SK-N-DZ (cell line): ENCODE data around the gene LTBP2.

ENCODE experiments used
- DNase-seq: peaks from one replicate; pipeline ENCODE4 v3.0.0-alpha.2; 2015; ENCODE audit warnings: low spot score

Gene LTBP2

GRCh38 chr14:74531006-74531405 lies 81.0 kb downstream of the LTBP2 start:
- DNase-seq: no peak

DNA sequence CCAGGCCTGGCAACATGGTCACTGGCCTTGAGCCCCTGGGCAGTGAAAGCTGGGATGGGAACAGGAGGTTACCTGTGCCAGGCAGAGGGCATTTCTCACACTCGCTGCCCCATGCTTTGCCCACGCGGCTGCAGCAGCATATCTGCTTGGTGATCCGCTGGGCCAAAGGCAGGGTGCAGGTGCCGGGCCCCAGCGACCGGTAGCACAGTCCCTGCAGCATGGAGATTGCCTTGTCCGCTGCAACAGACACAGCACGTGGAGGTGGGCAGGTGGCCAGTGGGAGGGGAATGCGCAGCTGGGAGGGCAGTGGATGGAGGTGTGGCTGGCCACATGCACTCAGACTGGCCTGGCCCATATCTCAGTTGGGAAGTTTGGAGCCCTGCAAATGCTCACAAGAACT lies 83.2 kb downstream of the LTBP2 start:
- DNase-seq: no peak

- no peak for DNase-seq
These were observed 83.6 kb downstream of the LTBP2 start for GRCh38 chr14:74528406-74528805.

- no peak for DNase-seq
These were observed 84.2 kb downstream of the LTBP2 start for GRCh38 chr14:74527736-74528280.

GRCh38 chr14:74526854-74527585 lies 85.0 kb downstream of the LTBP2 start:
- no peak for DNase-seq

DNA sequence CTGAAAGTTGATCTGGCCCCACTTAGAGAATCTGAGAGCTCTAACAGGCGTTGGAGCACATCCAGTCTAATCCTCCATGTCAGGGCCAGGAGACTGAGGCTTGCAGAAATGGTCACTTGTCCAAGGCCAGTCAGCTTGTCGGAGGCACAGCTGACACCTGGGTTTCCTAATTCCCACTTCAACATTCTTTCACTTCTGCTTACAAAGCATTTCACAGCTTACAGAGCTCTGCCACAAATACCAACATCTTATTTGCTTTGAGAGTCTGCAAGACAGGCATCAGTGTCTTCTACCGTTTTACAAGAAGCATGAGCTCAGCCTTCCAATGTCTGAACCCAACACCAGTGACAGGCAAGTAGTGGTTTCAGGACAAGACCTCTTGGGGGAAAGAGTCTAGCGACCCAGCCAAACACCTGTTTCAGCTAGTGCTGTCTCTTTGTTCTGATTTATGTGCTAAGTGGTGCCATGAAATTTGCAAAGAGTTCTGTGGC lies 86.6 kb downstream of the LTBP2 start:
- no peak for DNase-seq

GRCh38 chr14:74524812-74525135 lies 87.3 kb downstream of the LTBP2 start:
- DNase-seq: no peak

DNA sequence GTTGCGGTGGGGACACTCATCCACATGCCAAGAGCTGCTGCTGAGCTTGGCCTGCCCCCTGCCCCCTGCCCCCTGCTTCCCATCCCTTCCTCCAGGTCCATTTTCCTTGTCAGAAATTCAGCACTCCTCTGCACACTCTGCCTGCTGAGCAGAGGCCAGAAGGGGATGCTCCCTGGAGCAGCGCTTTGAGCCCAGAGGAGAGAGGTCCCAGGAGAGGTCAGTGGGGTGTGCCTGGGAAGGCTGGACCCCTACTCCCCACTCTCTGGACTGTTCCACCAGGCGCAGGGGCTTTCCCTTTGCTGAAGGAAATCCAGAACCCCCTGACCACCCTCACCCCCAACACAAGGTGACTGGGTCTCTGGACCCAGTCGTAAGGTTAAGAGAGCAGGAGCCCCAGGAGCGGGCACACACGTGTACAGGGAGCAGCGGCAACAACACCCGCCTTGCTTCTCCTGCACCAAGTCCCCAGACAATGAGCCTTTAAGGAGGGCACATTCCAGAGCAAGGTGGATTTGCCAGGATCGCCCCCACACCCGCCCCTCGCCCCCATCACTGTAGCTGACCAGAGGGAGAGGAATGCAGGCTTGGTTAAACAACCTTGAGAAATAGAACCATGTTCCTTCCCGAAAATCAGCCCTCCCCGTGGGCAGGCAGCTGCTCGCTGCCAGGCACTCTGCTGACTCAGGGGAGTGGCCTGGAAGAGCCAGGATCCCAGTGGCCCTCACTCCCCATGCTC lies 87.8 kb downstream of the LTBP2 start:
- DNase-seq: no peak

DNA sequence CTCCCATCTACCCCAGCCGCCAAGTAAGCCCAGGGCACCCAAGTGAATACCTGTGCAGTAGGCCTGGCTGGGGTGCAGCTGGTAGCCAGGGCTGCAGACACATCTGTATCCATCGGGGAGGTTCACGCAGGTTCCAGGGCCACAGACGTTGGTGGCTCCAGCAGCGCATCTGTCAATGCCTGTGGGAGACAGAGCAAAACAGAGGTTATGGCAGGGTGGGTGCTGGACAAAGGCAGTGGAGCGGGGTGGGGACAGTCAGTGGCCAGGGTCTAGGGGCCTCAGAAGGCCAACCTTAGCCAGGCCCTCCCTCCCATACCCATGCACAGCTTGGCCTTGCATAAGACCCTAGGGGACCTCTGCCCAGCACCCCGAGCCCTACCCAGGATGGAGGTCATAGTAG lies 89.3 kb downstream of the LTBP2 start:
- DNase-seq: no peak

DNA sequence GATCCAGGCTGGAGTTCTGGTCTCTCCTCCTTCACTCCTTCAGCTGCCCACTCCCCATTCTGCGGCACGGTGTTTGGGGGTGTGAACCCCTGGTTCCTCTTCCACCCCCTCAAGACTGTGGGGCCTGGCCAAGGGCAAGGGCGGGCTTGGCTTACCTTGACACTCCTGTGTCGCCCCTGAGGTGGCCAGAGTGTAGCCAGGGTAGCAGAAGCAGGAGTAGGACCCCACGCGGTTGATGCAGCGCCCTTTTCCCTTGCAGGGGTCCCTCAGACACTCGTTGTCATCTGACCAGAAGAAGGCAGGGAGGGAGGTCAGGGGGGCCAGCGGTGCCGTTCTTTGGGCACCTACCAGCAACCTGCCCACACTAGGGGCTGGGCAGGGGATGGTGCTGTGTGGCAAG lies 90.3 kb downstream of the LTBP2 start:
- DNase-seq: no peak

DNA sequence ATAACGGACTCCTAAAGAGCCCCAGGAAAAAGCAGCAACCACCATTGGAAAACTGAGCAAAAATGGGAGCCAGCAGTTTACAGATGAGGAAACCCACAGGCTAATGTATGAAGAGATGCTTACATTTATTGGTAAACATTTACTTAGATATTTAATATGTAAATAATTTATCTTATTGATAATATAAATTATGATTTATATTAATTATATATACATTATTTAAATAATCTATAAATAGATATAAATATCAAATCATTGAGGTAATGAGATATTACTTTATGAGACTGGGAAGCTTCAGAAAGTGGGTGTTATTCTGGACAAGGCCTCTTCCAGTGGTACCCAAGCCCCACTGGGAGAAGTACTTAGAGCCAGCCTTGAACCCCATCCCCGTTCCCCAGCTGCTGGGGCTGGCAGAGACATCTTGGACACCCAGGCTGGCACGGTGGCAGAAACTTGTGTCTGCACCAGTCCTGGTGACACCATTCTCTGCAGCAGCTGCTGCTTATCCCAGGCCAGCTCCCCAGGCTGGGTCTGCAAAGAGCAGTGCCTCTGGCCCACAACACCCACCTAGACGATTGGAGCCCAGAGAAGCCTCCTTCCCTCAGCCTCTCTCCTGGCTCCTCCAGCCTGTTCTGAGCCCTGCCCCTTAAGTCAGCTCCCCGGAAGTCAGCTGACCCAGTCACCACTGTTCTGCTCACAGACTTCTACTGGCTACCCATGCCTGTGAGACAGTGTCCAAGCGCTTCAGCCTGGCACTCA lies 92.5 kb downstream of the LTBP2 start:
- no peak for DNase-seq

- no peak for DNase-seq
These were observed 93.8 kb downstream of the LTBP2 start for GRCh38 chr14:74518221-74518620.

DNA sequence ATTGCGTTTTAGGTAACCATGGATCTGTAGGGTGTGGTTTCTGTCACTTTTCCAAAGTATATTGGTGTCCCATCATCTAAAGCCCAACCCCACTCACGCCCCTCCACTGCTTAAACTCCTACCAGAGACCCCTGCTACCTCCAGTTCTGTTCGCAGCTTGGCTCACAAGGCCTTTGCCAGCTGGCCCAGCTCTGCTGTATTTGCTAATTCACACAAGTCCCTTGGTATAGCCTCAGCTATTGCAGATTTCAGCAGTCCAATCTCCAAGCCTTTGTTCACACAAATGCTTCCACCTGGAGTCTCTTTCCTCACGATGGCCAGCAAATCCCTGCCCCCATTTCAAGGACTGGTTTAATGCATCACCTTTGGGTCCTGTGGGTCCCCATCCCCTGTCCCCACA lies 94.3 kb downstream of the LTBP2 start:
- DNase-seq: no peak

- no peak for DNase-seq
These were observed 95.4 kb downstream of the LTBP2 start for GRCh38 chr14:74516451-74517160.

DNA sequence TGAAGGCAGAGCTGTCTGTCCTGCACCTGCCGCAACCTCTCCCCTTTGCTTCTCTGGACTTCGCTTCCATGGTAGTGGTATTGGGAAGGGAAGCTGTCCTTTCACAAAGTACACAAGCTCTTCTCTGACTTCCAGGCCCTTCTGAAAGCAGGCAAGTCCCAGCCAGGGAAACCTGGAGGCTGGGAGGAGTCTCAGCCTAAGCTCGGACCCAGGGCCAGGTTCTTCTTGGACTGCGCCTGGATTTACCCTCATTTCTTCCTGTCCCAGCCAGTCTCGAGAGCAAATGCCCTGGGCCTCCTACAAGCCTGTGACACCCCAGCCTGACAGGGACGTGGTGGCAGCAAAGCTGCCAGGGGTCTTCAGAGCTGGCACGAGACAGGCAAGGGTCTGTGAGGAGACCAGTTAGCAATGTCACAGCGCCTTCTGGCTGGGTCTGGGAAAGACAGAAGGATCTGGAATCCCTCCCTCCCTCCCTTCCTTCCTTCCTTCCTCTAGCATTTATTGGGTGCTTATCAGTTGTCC lies 96.1 kb downstream of the LTBP2 start:
- DNase-seq: no peak

DNA sequence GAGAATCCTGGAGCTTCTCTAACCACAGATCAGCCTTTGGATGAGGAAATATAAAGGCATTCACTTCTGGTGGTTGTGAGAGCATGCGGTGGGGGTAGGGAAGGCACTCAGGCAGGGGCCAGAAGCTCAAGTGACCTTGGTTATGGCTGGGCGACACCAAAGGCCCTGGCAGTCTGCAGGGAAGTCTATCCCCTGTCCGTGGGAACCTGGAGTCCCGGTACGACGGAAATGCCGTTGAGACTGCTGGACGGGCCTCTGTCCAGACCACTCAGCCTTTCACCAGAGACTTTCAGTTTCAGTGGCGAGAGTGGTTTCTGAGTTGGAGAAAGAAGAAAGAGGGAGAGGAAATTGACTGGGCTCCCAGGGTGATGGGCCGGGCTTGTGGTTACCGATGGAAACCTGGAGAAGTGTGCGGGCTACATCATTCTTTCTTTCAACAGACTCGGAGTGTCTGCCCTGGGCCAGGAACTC lies 97.5 kb downstream of the LTBP2 start:
- DNase-seq: no peak

GRCh38 chr14:74511966-74512830 lies 99.8 kb downstream of the LTBP2 start:
- DNase-seq: no peak

GRCh38 chr14:74510959-74511409 lies 101.1 kb downstream of the LTBP2 start:
- DNase-seq: no peak

- no peak for DNase-seq
These were observed 101.7 kb downstream of the LTBP2 start for GRCh38 chr14:74510223-74510931.
